HEK293 (cell line): ENCODE measurements around the gene GMIP.

Experiments
- CTCF ChIA-PET: fragments of 350-600 bp; formaldehyde crosslinking; extraction: SDS; loops from one replicate; lab custom pipeline; 2021; ENCODE audit warnings: antibody characterized with exemption; lab: Yijun Ruan, JAX
- POLR2A ChIA-PET: fragments of 300-600 bp; formaldehyde crosslinking; extraction: SDS; loops from one replicate; lab custom pipeline; 2020; ENCODE audit warnings: antibody characterized with exemption, inconsistent platforms; lab: Yijun Ruan, JAX
- H3K27ac ChIP-seq: fragments of 200-500 bp; sonication (Bioruptor generic); 2 replicates; pipeline ENCODE4 v1.5.1; 2014; ENCODE audit warnings: low read depth, low read length, control low read depth, inconsistent platforms; ENCODE audit errors: extremely low read depth
- H3K36me3 ChIP-seq, 2 experiments: fragments of 200-500 bp in 1 of 2; sonication (Bioruptor generic) in 1 of 2; 1 replicate in 1 of 2; 2 replicates in 1 of 2; pipeline ENCODE4 v1.5.1; 2014 to 2017; ENCODE audit warnings: inconsistent platforms in 2 of 2, low read length in 2 of 2; ENCODE audit not compliant: control insufficient read depth in 2 of 2, insufficient read depth in 1 of 2
- H3K4me1 ChIP-seq: fragments of 200-500 bp; sonication (Bioruptor generic); 2 replicates; pipeline ENCODE4 v1.5.1; 2014; ENCODE audit warnings: mild to moderate bottlenecking, low read length, inconsistent platforms; ENCODE audit not compliant: control insufficient read depth, insufficient read depth
- H3K4me3 ChIP-seq: 2 replicates; pipeline ENCODE4 v1.5.1; 2011; ENCODE audit warnings: low read depth, mild to moderate bottlenecking, control low read depth, low read length, moderate library complexity
- H3K9me3 ChIP-seq: fragments of 200-500 bp; sonication (Bioruptor generic); 2 replicates; pipeline ENCODE4 v1.5.1; 2014; ENCODE audit warnings: low read depth, low read length, inconsistent platforms; ENCODE audit not compliant: control insufficient read depth, insufficient read depth
- BCL11A ChIP-seq: fragments of 450-650 bp; formaldehyde crosslinking; IDR thresholded peaks from 2 replicates; pipeline ENCODE4 v1.5.1; 2016; ENCODE audit warnings: low read depth, missing biosample characterization, missing genetic modification characterization
- HOXD13 ChIP-seq: sonication (generic); formaldehyde crosslinking; IDR thresholded peaks from 2 replicates; pipeline ENCODE4 v1.8.0; 2022; ENCODE audit warnings: missing genetic modification reagents, borderline replicate concordance
- KLF1 ChIP-seq: fragments of 450-650 bp; formaldehyde crosslinking; IDR thresholded peaks from 2 replicates; pipeline ENCODE4 v1.5.1; 2016; ENCODE audit warnings: missing biosample characterization, missing genetic modification characterization
- KLF17 ChIP-seq: fragments of 450-650 bp; formaldehyde crosslinking; IDR thresholded peaks from 2 replicates; pipeline ENCODE4 v1.5.1; 2016; ENCODE audit warnings: missing biosample characterization, missing genetic modification characterization
- RBAK ChIP-seq: fragments of 450-650 bp; formaldehyde crosslinking; IDR thresholded peaks from 2 replicates; pipeline ENCODE4 v1.5.1; 2016; ENCODE audit warnings: missing biosample characterization, missing genetic modification characterization
- TRIM28 ChIP-seq: IDR thresholded peaks from 2 replicates; pipeline ENCODE4 v1.6.1; 2011; ENCODE audit warnings: low read length, control low read depth, borderline replicate concordance
- ZBTB48 ChIP-seq: fragments of 450-650 bp; formaldehyde crosslinking; IDR thresholded peaks from 2 replicates; pipeline ENCODE4 v1.5.1; 2016; ENCODE audit warnings: missing biosample characterization, missing genetic modification characterization
- ZFHX2 ChIP-seq: fragments of 450-650 bp; formaldehyde crosslinking; conservative IDR thresholded peaks from 2 replicates; pipeline ENCODE4 v1.5.1; 2016; ENCODE audit warnings: missing biosample characterization, missing genetic modification characterization
- ZNF140 ChIP-seq: fragments of 450-650 bp; formaldehyde crosslinking; IDR thresholded peaks from 2 replicates; pipeline ENCODE4 v1.5.1; 2016; ENCODE audit warnings: missing biosample characterization, missing genetic modification characterization
- ZNF157 ChIP-seq: fragments of 450-650 bp; formaldehyde crosslinking; IDR thresholded peaks from 2 replicates; pipeline ENCODE4 v1.5.1; 2016; ENCODE audit warnings: missing biosample characterization, missing genetic modification characterization
- ZNF221 ChIP-seq: fragments of 450-650 bp; formaldehyde crosslinking; IDR thresholded peaks from 2 replicates; pipeline ENCODE4 v1.5.1; 2017; ENCODE audit warnings: missing biosample characterization, missing genetic modification characterization, borderline replicate concordance
- ZNF280D ChIP-seq: fragments of 450-650 bp; formaldehyde crosslinking; IDR thresholded peaks from 2 replicates; pipeline ENCODE4 v1.5.1; 2016; ENCODE audit warnings: missing biosample characterization, missing genetic modification characterization
- ZNF391 ChIP-seq: fragments of 450-650 bp; formaldehyde crosslinking; IDR thresholded peaks from 2 replicates; pipeline ENCODE4 v1.5.1; 2016; ENCODE audit warnings: low read depth, missing biosample characterization, missing genetic modification characterization, borderline replicate concordance
- ZNF398 ChIP-seq: fragments of 450-650 bp; formaldehyde crosslinking; IDR thresholded peaks from 2 replicates; pipeline ENCODE4 v1.5.1; 2017; ENCODE audit warnings: missing biosample characterization, missing genetic modification characterization
- ZNF626 ChIP-seq: fragments of 450-650 bp; sonication (Bioruptor Pico); formaldehyde crosslinking; IDR thresholded peaks from 2 replicates; pipeline ENCODE4 v1.5.1; 2018; ENCODE audit warnings: missing biosample characterization, missing genetic modification characterization, inconsistent platforms
- ZNF791 ChIP-seq: fragments of 450-650 bp; formaldehyde crosslinking; IDR thresholded peaks from 2 replicates; pipeline ENCODE4 v1.5.1; 2016; ENCODE audit warnings: missing biosample characterization, missing genetic modification characterization
- ZXDB ChIP-seq: fragments of 450-650 bp; formaldehyde crosslinking; IDR thresholded peaks from 2 replicates; pipeline ENCODE4 v1.5.1; 2016; ENCODE audit warnings: missing biosample characterization, missing genetic modification characterization
- TF ChIP-seq, protein P1 (sequence below): fragments of 450-650 bp; formaldehyde crosslinking; IDR thresholded peaks from 2 replicates; pipeline ENCODE4 v1.5.1; 2016; ENCODE audit warnings: missing biosample characterization, missing genetic modification characterization, borderline replicate concordance

Gene GMIP

GRCh38 chr19:19655641-19656343 is 12.3 kb upstream of the GMIP start:
- POLR2A ChIA-PET: no interaction called here

More at GRCh38 chr19:19655641-19656343, 12.3 kb upstream of the GMIP start:
- Histone ChIP-seq H3K4me3 (no peak overlapping the region), H3K36me3 (peaks cover 23 to 92% of the 10 kb centered on the region in 2 experiments), H3K4me1 (no peaks in the 10 kb centered on the region), H3K9me3 (no peaks in the 10 kb centered on the region), H3K27ac (no peak overlapping the region)
- TF ChIP-seq ZFHX2: no peak
- no peak for TF ChIP-seq HOXD13 (CRISPR knock-in tag)
- no peak for TF ChIP-seq ZNF157
- TF ChIP-seq ZBTB48 (tag by site-specific recombination): no peak
- no peak for TF ChIP-seq ZNF391
- no peak for TF ChIP-seq ZNF221 (tag by site-specific recombination)
- TF ChIP-seq ZNF398: no peak
- TF ChIP-seq ZNF140 (tag by site-specific recombination): no peak
- TF ChIP-seq RBAK (tag by site-specific recombination): no peak
- no peak for TF ChIP-seq KLF1 (tag by site-specific recombination)
- no peak for TF ChIP-seq BCL11A
- no peak for TF ChIP-seq ZNF280D (tag by site-specific recombination)
- TF ChIP-seq TRIM28: no peak
- TF ChIP-seq ZNF626 (tag by site-specific recombination): no peak
- no peak for TF ChIP-seq ZNF791 (tag by site-specific recombination)
- no peak for TF ChIP-seq ZXDB (tag by site-specific recombination)
- TF ChIP-seq, protein P1, sequence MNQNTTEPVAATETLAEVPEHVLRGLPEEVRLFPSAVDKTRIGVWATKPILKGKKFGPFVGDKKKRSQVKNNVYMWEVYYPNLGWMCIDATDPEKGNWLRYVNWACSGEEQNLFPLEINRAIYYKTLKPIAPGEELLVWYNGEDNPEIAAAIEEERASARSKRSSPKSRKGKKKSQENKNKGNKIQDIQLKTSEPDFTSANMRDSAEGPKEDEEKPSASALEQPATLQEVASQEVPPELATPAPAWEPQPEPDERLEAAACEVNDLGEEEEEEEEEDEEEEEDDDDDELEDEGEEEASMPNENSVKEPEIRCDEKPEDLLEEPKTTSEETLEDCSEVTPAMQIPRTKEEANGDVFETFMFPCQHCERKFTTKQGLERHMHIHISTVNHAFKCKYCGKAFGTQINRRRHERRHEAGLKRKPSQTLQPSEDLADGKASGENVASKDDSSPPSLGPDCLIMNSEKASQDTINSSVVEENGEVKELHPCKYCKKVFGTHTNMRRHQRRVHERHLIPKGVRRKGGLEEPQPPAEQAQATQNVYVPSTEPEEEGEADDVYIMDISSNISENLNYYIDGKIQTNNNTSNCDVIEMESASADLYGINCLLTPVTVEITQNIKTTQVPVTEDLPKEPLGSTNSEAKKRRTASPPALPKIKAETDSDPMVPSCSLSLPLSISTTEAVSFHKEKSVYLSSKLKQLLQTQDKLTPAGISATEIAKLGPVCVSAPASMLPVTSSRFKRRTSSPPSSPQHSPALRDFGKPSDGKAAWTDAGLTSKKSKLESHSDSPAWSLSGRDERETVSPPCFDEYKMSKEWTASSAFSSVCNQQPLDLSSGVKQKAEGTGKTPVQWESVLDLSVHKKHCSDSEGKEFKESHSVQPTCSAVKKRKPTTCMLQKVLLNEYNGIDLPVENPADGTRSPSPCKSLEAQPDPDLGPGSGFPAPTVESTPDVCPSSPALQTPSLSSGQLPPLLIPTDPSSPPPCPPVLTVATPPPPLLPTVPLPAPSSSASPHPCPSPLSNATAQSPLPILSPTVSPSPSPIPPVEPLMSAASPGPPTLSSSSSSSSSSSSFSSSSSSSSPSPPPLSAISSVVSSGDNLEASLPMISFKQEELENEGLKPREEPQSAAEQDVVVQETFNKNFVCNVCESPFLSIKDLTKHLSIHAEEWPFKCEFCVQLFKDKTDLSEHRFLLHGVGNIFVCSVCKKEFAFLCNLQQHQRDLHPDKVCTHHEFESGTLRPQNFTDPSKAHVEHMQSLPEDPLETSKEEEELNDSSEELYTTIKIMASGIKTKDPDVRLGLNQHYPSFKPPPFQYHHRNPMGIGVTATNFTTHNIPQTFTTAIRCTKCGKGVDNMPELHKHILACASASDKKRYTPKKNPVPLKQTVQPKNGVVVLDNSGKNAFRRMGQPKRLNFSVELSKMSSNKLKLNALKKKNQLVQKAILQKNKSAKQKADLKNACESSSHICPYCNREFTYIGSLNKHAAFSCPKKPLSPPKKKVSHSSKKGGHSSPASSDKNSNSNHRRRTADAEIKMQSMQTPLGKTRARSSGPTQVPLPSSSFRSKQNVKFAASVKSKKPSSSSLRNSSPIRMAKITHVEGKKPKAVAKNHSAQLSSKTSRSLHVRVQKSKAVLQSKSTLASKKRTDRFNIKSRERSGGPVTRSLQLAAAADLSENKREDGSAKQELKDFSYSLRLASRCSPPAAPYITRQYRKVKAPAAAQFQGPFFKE: no peak
- no peak for TF ChIP-seq KLF17 (tag by site-specific recombination)
- CTCF ChIA-PET: no interaction called here
